HEK293 (cell line): ENCODE data around the gene APOBEC3C.

Source experiments
- CTCF ChIA-PET: fragments of 350-600 bp; formaldehyde crosslinking; extraction: SDS; loops from one replicate; lab custom pipeline; 2021; ENCODE audit warnings: antibody characterized with exemption; lab: Yijun Ruan, JAX
- POLR2A ChIA-PET: fragments of 300-600 bp; formaldehyde crosslinking; extraction: SDS; loops from one replicate; lab custom pipeline; 2020; ENCODE audit warnings: antibody characterized with exemption, inconsistent platforms; lab: Yijun Ruan, JAX
- H3K27ac ChIP-seq: fragments of 200-500 bp; sonication (Bioruptor generic); 2 replicates; pipeline ENCODE4 v1.5.1; 2014; ENCODE audit warnings: low read depth, low read length, control low read depth, inconsistent platforms; ENCODE audit errors: extremely low read depth
- H3K36me3 ChIP-seq, 2 experiments: fragments of 200-500 bp in 1 of 2; sonication (Bioruptor generic) in 1 of 2; 1 replicate in 1 of 2; 2 replicates in 1 of 2; pipeline ENCODE4 v1.5.1; 2014 to 2017; ENCODE audit warnings: inconsistent platforms in 2 of 2, low read length in 2 of 2; ENCODE audit not compliant: control insufficient read depth in 2 of 2, insufficient read depth in 1 of 2
- H3K4me1 ChIP-seq: fragments of 200-500 bp; sonication (Bioruptor generic); 2 replicates; pipeline ENCODE4 v1.5.1; 2014; ENCODE audit warnings: mild to moderate bottlenecking, low read length, inconsistent platforms; ENCODE audit not compliant: control insufficient read depth, insufficient read depth
- H3K4me3 ChIP-seq: 2 replicates; pipeline ENCODE4 v1.5.1; 2011; ENCODE audit warnings: low read depth, mild to moderate bottlenecking, control low read depth, low read length, moderate library complexity
- H3K9me3 ChIP-seq: fragments of 200-500 bp; sonication (Bioruptor generic); 2 replicates; pipeline ENCODE4 v1.5.1; 2014; ENCODE audit warnings: low read depth, low read length, inconsistent platforms; ENCODE audit not compliant: control insufficient read depth, insufficient read depth
- MZF1 ChIP-seq: fragments of 450-650 bp; formaldehyde crosslinking; IDR thresholded peaks from 2 replicates; pipeline ENCODE4 v1.5.1; 2017; ENCODE audit warnings: missing biosample characterization, missing genetic modification characterization, borderline replicate concordance
- RBAK ChIP-seq: fragments of 450-650 bp; formaldehyde crosslinking; IDR thresholded peaks from 2 replicates; pipeline ENCODE4 v1.5.1; 2016; ENCODE audit warnings: missing biosample characterization, missing genetic modification characterization
- ZFP3 ChIP-seq: fragments of 450-650 bp; formaldehyde crosslinking; IDR thresholded peaks from 2 replicates; pipeline ENCODE4 v1.5.1; 2016; ENCODE audit warnings: low read depth, missing biosample characterization, missing genetic modification characterization
- ZFP41 ChIP-seq: fragments of 450-650 bp; formaldehyde crosslinking; IDR thresholded peaks from 2 replicates; pipeline ENCODE4 v1.5.1; 2016; ENCODE audit warnings: missing biosample characterization, missing genetic modification characterization, borderline replicate concordance
- ZNF140 ChIP-seq: fragments of 450-650 bp; formaldehyde crosslinking; IDR thresholded peaks from 2 replicates; pipeline ENCODE4 v1.5.1; 2016; ENCODE audit warnings: missing biosample characterization, missing genetic modification characterization
- ZNF239 ChIP-seq: fragments of 450-650 bp; formaldehyde crosslinking; IDR thresholded peaks from 2 replicates; pipeline ENCODE4 v1.5.1; 2016; ENCODE audit warnings: missing biosample characterization, missing genetic modification characterization
- ZNF660 ChIP-seq: fragments of 450-650 bp; IDR thresholded peaks from 2 replicates; pipeline ENCODE4 v1.5.1; 2018; ENCODE audit warnings: missing biosample characterization, mild to moderate bottlenecking, missing genetic modification characterization
- ZNF776 ChIP-seq: fragments of 450-650 bp; formaldehyde crosslinking; IDR thresholded peaks from 2 replicates; pipeline ENCODE4 v1.5.0; 2017; ENCODE audit warnings: missing biosample characterization, missing genetic modification characterization, borderline replicate concordance
- ZSCAN16 ChIP-seq: fragments of 450-650 bp; formaldehyde crosslinking; IDR thresholded peaks from 2 replicates; pipeline ENCODE4 v1.5.1; 2016; ENCODE audit warnings: missing biosample characterization, missing genetic modification characterization
- ZSCAN23 ChIP-seq: fragments of 450-650 bp; formaldehyde crosslinking; IDR thresholded peaks from 2 replicates; pipeline ENCODE4 v1.5.1; 2016; ENCODE audit warnings: missing biosample characterization, missing genetic modification characterization
- TF ChIP-seq, protein P1 (sequence below): fragments of 450-650 bp; formaldehyde crosslinking; IDR thresholded peaks from 2 replicates; pipeline ENCODE4 v1.5.0; 2017; ENCODE audit warnings: missing biosample characterization, missing genetic modification characterization, borderline replicate concordance
- TF ChIP-seq, protein P2 (sequence below): fragments of 450-650 bp; formaldehyde crosslinking; IDR thresholded peaks from 2 replicates; pipeline ENCODE4 v1.5.1; 2016; ENCODE audit warnings: missing biosample characterization, missing genetic modification characterization
- TF ChIP-seq, protein P3 (sequence below): fragments of 450-650 bp; formaldehyde crosslinking; IDR thresholded peaks from 2 replicates; pipeline ENCODE4 v1.5.1; 2017; ENCODE audit warnings: missing biosample characterization, mild to moderate bottlenecking, missing genetic modification characterization, moderate library complexity
- TF ChIP-seq, protein P4 (sequence below): fragments of 450-650 bp; formaldehyde crosslinking; IDR thresholded peaks from 2 replicates; pipeline ENCODE4 v1.5.1; 2016; ENCODE audit warnings: missing biosample characterization, missing genetic modification characterization
- TF ChIP-seq, protein P5 (sequence below): fragments of 450-650 bp; formaldehyde crosslinking; IDR thresholded peaks from 2 replicates; pipeline ENCODE4 v1.5.1; 2016; ENCODE audit warnings: missing biosample characterization, missing genetic modification characterization, borderline replicate concordance
- TF ChIP-seq, protein P6 (sequence below): fragments of 450-650 bp; formaldehyde crosslinking; IDR thresholded peaks from 2 replicates; pipeline ENCODE4 v1.5.1; 2017; ENCODE audit warnings: missing biosample characterization, missing genetic modification characterization

The APOBEC3C gene

DNA sequence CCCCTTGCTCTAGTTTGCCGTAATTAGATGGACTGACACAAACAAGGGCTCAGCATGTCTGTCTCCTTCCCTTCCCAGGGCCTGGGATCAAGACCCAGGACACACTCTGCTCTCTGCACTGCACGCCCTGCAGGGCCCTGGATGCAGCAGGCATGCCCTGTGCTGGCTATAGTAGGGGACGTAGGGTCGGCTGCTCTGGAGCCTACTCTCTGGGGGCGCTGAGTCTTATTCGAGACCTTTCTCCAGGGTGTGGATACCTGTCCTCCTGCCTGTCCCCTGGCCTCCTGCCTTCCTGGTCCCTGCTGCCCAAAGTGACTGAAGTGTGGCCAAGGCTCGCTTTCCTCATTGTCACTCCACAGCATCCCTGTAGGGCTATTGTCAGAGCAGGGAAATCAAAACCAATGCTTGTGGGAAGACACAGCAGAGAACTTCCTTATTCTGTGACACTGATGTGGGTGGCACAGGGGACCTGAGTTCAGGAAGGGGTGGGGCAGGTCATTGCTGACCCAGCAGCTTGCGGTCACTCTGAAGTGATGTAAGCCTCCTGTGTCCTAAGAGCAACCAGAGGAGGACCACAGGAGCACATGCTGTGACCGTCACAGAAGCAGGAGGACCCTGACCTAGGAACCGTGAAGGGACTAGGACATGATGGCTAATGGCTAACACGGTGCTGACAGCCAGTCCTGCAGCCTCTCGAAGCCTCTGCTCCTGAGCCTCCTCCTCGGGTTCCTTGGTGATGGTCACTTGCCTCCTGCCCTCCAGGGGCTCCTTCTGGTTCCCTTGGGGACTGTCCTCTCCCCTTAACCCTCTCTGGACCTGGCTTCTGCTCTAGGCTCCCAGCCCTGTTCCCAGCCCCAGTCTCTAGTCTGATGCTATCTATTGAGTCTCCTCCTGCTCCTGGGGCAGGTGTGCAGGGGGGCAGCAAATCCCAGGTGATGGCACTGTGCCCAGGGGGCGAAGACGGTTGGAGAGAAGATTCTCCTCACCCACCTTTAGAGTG, 46.3 kb upstream of the APOBEC3C start (continued):
- TF ChIP-seq ZSCAN16 (tag by site-specific recombination) (no peak), RBAK (tag by site-specific recombination) (no peak)
- TF ChIP-seq, protein P1, sequence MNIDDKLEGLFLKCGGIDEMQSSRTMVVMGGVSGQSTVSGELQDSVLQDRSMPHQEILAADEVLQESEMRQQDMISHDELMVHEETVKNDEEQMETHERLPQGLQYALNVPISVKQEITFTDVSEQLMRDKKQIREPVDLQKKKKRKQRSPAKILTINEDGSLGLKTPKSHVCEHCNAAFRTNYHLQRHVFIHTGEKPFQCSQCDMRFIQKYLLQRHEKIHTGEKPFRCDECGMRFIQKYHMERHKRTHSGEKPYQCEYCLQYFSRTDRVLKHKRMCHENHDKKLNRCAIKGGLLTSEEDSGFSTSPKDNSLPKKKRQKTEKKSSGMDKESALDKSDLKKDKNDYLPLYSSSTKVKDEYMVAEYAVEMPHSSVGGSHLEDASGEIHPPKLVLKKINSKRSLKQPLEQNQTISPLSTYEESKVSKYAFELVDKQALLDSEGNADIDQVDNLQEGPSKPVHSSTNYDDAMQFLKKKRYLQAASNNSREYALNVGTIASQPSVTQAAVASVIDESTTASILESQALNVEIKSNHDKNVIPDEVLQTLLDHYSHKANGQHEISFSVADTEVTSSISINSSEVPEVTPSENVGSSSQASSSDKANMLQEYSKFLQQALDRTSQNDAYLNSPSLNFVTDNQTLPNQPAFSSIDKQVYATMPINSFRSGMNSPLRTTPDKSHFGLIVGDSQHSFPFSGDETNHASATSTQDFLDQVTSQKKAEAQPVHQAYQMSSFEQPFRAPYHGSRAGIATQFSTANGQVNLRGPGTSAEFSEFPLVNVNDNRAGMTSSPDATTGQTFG (tag by site-specific recombination) = no peak
- TF ChIP-seq, protein P2, sequence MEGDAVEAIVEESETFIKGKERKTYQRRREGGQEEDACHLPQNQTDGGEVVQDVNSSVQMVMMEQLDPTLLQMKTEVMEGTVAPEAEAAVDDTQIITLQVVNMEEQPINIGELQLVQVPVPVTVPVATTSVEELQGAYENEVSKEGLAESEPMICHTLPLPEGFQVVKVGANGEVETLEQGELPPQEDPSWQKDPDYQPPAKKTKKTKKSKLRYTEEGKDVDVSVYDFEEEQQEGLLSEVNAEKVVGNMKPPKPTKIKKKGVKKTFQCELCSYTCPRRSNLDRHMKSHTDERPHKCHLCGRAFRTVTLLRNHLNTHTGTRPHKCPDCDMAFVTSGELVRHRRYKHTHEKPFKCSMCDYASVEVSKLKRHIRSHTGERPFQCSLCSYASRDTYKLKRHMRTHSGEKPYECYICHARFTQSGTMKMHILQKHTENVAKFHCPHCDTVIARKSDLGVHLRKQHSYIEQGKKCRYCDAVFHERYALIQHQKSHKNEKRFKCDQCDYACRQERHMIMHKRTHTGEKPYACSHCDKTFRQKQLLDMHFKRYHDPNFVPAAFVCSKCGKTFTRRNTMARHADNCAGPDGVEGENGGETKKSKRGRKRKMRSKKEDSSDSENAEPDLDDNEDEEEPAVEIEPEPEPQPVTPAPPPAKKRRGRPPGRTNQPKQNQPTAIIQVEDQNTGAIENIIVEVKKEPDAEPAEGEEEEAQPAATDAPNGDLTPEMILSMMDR = no peak

DNA sequence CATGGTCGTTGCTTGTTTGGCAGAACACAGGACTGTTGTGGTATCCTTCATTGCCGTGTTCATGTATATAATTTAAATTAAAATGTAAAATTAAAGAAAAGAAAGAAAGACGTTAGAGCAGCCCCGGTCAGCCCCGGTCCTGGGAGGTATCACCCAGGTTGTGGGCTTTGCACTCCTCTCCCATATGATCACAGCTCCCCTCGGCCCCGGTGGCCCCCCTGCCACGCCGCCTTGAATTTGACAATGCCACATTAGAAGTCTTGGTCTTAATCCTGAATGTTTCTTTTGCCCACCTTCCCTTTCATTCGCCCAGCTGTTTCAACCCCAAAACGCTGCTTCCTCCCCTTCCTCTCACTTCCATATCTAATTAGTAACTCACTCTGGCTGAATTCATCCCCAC, 45.3 kb upstream of the APOBEC3C start:
- H3K9me3 ChIP-seq = no peaks in the 10 kb centered on the region
- no peaks in the 10 kb centered on the region for H3K4me1 ChIP-seq
- ChIA-PET CTCF (interaction anchor here (0.7 to 3.6 kb wide), 4 partner anchors 12 to 948 kb away, joined by 3 to 11 read pairs (median 6); no protein-coding TSS in a partner anchor), POLR2A (interaction anchor here (0.7 kb wide), 1 partner anchor 44 kb away, joined by 3 read pairs; no protein-coding TSS in a partner anchor)
- H3K36me3 ChIP-seq = no peaks in the 10 kb centered on the region
- H3K4me3 ChIP-seq = no peak overlapping the region
- no peak overlapping the region for H3K27ac ChIP-seq
- TF ChIP-seq ZFP41 (tag by site-specific recombination) = no peak
- TF ChIP-seq, protein P2 = no peak
- TF ChIP-seq MZF1 (tag by site-specific recombination) = no peak
- TF ChIP-seq, protein P3, sequence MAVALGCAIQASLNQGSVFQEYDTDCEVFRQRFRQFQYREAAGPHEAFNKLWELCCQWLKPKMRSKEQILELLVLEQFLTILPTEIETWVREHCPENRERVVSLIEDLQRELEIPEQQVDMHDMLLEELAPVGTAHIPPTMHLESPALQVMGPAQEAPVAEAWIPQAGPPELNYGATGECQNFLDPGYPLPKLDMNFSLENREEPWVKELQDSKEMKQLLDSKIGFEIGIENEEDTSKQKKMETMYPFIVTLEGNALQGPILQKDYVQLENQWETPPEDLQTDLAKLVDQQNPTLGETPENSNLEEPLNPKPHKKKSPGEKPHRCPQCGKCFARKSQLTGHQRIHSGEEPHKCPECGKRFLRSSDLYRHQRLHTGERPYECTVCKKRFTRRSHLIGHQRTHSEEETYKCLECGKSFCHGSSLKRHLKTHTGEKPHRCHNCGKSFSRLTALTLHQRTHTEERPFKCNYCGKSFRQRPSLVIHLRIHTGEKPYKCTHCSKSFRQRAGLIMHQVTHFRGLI (tag by site-specific recombination) = no peak
- no peak for TF ChIP-seq ZNF140 (tag by site-specific recombination)
- TF ChIP-seq ZFP3 (tag by site-specific recombination) = no peak
- no peak for TF ChIP-seq ZSCAN23 (tag by site-specific recombination)
- no peak for TF ChIP-seq ZNF239 (tag by site-specific recombination)
- no peak for TF ChIP-seq ZNF660 (tag by site-specific recombination)
- TF ChIP-seq, protein P4, sequence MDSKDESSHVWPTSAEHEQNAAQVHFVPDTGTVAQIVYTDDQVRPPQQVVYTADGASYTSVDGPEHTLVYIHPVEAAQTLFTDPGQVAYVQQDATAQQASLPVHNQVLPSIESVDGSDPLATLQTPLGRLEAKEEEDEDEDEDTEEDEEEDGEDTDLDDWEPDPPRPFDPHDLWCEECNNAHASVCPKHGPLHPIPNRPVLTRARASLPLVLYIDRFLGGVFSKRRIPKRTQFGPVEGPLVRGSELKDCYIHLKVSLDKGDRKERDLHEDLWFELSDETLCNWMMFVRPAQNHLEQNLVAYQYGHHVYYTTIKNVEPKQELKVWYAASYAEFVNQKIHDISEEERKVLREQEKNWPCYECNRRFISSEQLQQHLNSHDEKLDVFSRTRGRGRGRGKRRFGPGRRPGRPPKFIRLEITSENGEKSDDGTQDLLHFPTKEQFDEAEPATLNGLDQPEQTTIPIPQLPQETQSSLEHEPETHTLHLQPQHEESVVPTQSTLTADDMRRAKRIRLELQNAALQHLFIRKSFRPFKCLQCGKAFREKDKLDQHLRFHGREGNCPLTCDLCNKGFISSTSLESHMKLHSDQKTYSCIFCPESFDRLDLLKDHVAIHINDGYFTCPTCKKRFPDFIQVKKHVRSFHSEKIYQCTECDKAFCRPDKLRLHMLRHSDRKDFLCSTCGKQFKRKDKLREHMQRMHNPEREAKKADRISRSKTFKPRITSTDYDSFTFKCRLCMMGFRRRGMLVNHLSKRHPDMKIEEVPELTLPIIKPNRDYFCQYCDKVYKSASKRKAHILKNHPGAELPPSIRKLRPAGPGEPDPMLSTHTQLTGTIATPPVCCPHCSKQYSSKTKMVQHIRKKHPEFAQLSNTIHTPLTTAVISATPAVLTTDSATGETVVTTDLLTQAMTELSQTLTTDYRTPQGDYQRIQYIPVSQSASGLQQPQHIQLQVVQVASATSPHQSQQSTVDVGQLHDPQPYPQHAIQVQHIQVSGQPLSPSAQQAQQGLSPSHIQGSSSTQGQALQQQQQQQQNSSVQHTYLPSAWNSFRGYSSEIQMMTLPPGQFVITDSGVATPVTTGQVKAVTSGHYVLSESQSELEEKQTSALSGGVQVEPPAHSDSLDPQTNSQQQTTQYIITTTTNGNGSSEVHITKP (tag by site-specific recombination) = no peak
- TF ChIP-seq, protein P5, sequence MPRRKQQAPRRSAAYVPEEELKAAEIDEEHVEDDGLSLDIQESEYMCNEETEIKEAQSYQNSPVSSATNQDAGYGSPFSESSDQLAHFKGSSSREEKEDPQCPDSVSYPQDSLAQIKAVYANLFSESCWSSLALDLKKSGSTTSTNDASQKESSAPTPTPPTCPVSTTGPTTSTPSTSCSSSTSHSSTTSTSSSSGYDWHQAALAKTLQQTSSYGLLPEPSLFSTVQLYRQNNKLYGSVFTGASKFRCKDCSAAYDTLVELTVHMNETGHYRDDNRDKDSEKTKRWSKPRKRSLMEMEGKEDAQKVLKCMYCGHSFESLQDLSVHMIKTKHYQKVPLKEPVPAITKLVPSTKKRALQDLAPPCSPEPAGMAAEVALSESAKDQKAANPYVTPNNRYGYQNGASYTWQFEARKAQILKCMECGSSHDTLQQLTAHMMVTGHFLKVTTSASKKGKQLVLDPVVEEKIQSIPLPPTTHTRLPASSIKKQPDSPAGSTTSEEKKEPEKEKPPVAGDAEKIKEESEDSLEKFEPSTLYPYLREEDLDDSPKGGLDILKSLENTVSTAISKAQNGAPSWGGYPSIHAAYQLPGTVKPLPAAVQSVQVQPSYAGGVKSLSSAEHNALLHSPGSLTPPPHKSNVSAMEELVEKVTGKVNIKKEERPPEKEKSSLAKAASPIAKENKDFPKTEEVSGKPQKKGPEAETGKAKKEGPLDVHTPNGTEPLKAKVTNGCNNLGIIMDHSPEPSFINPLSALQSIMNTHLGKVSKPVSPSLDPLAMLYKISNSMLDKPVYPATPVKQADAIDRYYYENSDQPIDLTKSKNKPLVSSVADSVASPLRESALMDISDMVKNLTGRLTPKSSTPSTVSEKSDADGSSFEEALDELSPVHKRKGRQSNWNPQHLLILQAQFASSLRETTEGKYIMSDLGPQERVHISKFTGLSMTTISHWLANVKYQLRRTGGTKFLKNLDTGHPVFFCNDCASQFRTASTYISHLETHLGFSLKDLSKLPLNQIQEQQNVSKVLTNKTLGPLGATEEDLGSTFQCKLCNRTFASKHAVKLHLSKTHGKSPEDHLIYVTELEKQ = no peak
- TF ChIP-seq, protein P6, sequence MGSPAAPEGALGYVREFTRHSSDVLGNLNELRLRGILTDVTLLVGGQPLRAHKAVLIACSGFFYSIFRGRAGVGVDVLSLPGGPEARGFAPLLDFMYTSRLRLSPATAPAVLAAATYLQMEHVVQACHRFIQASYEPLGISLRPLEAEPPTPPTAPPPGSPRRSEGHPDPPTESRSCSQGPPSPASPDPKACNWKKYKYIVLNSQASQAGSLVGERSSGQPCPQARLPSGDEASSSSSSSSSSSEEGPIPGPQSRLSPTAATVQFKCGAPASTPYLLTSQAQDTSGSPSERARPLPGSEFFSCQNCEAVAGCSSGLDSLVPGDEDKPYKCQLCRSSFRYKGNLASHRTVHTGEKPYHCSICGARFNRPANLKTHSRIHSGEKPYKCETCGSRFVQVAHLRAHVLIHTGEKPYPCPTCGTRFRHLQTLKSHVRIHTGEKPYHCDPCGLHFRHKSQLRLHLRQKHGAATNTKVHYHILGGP = no peak
- no peak for TF ChIP-seq ZNF776 (tag by site-specific recombination)
